Prostate gland (tissue), 2 donors: ENCODE measurements around the gene FOXP1.

ENCODE experiments used
- POLR2A ChIP-seq: fragments of 450-650 bp; IDR thresholded peaks from one replicate; pipeline ENCODE4 v1.6.1; 2016; ENCODE audit warnings: antibody characterized with exemption, mild to moderate bottlenecking
- POLR2AphosphoS5 ChIP-seq: sonication (generic); formaldehyde crosslinking; IDR thresholded peaks from one replicate; pipeline ENCODE4 v1.6.1; 2017; ENCODE audit warnings: antibody characterized with exemption
- TF ChIP-seq, protein P1 (sequence below), 4 experiments: fragments of 200-600 bp in 2 of 4; fragments of 450-650 bp in 2 of 4; sonication (generic) in 2 of 4; IDR thresholded peaks; 1 replicate in 3 of 4; 2 replicates in 1 of 4; pipeline ENCODE4 v1.5.1; 2016 to 2019; ENCODE audit warnings: antibody characterized with exemption in 4 of 4, mild to moderate bottlenecking in 2 of 4, moderate library complexity in 2 of 4

DNA sequence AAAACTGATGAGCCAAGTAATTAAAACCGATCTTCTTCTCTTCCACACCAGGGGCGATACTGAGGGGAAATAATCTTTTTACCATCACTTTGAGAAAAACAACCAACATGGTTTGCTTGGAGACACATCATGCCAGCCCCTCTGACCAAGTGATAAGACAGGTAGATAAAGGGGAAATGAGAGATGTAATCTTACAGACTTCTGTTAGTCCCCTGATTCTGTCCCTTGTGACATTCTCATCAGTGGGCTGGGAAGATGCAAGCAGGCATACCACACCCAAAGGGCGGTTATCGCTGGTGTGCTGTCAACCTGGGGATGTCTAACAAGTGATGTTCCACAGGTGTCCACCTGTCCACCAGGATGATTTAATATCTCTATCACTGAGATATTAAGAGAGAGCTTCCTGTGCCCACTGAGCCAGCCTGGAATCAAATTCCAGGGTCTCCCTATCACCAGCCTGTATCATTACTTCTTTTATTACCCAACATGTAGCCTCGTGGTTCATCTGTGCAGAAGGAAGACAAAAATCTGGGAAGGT, 315.0 kb downstream of the FOXP1 start:
- TF ChIP-seq, protein P1, sequence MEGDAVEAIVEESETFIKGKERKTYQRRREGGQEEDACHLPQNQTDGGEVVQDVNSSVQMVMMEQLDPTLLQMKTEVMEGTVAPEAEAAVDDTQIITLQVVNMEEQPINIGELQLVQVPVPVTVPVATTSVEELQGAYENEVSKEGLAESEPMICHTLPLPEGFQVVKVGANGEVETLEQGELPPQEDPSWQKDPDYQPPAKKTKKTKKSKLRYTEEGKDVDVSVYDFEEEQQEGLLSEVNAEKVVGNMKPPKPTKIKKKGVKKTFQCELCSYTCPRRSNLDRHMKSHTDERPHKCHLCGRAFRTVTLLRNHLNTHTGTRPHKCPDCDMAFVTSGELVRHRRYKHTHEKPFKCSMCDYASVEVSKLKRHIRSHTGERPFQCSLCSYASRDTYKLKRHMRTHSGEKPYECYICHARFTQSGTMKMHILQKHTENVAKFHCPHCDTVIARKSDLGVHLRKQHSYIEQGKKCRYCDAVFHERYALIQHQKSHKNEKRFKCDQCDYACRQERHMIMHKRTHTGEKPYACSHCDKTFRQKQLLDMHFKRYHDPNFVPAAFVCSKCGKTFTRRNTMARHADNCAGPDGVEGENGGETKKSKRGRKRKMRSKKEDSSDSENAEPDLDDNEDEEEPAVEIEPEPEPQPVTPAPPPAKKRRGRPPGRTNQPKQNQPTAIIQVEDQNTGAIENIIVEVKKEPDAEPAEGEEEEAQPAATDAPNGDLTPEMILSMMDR (IDR thresholded peaks at IDR 0.05): no peak
- TF ChIP-seq POLR2AphosphoS5 (no peak), POLR2A (no peak)
